Measurements from ENCODE around the gene SCN8A. TPM values are rescaled to one million over a fixed set of nuclear protein-coding genes. Genes with fewer than 3 reads are reported as not detected.

The SCN8A gene
- total and polyA plus RNA-seq, 2 donors (not counting 3 experiments of a cell fraction or from before 2014, with no cell fraction given) = 9.4 to 20.4 TPM

DNA sequence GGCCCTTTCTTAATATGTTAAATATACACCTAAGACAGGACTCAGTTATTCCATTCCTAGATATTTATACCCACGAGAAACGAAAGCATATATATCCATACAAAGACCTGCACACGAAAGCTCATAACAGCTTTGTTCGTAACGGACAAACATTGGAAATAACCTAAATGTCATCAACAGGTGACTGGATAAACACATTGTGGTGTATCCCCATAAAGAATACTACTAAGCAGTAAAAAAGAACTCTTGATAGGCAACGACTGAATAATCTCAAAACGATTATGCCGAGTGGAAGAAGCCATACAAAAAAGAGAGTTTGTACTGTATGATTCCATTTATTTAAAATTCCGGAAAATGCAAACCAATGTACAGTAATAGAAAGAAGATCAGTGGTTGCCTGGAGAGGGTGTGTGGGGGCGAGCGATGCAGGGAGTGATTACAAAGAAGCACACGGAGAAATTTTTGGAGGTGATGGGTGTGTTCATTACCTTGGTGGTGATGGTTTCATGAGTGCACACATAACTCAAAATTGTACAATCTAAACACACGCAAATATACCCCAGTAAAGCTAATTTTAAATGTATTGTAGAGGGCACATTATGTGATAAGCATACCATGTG, 1.4 kb upstream of the SCN8A start:
- peaks cover 6% of the 10 kb centered on the region for H3K4me1 ChIP-seq (ENCODE audit: control insufficient read depth, extremely low read depth, insufficient read depth, low read length)
- dilution Hi-C loops (cut with MboI; ENCODE audit: extremely low pct_ligation_motif_present, low sequenced_read_pairs) (no loop called here), intact Hi-C loops (cut with micrococcal nuclease) (loop anchor here (1.0 to 5.0 kb wide), 3 partner anchors 89 to 225 kb away; a partner anchor contains a TSS)
- DNase-seq (ENCODE audit: low read depth, low spot score) = no peak
- no peak overlapping the region for H2AFZ ChIP-seq (ENCODE audit: low read depth, low read length)
- no peaks in the 10 kb centered on the region for H3K79me2 ChIP-seq (ENCODE audit: control insufficient read depth, insufficient read depth, low read length)
- H3K4me3 ChIP-seq (replicated peaks in 1 of 3; ENCODE audit: insufficient read depth in 1 of 3, low read depth in 1 of 3, low read length in 3 of 3) = no peak overlapping the region
- H3K9me3 ChIP-seq (replicated peaks; ENCODE audit: control insufficient read depth, insufficient read depth, low read length) = no peaks in the 10 kb centered on the region
- H3K27me3 ChIP-seq (ENCODE audit: control insufficient read depth in 2 of 2, insufficient read depth in 2 of 2, low read length in 2 of 2) = peaks cover 17 to 20% of the 10 kb centered on the region in 2 experiments
- FAIRE-seq = no peak
- H3K4me2 ChIP-seq (ENCODE audit: insufficient read depth, low read length) = no peak overlapping the region
- TF ChIP-seq, protein P1, sequence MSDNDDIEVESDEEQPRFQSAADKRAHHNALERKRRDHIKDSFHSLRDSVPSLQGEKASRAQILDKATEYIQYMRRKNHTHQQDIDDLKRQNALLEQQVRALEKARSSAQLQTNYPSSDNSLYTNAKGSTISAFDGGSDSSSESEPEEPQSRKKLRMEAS (IDR thresholded peaks at IDR 0.05; ENCODE audit: insufficient read depth, insufficient read length) = no peak
- TF ChIP-seq GATA2 (IDR thresholded peaks at IDR 0.05; ENCODE audit: insufficient read depth, insufficient read length, low read depth, low read length) = no peak
- H3K36me3 ChIP-seq (ENCODE audit: control insufficient read depth in 2 of 2, extremely low read depth in 1 of 2, insufficient read depth in 2 of 2, low read length in 2 of 2) = no peaks in the 10 kb centered on the region
- POLR2A ChIA-PET = no interaction called here
- no peak overlapping the region for H3K27ac ChIP-seq (ENCODE audit: insufficient read depth, low read depth, low read length)
- CTCF ChIA-PET = interaction anchor here (1.0 to 1.5 kb wide), 2 partner anchors 14 to 224 kb away, joined by 3 to 5 read pairs; a partner anchor contains a TSS
- H3K9me1 ChIP-seq (replicated peaks; ENCODE audit: control insufficient read depth, extremely low read depth, insufficient read depth, low read length) = no peaks in the 10 kb centered on the region
- no peak overlapping the region for H3K9ac ChIP-seq (replicated peaks; ENCODE audit: extremely low read depth, insufficient read depth, low read length)
- BruUV-seq (replicated peaks) = no TSS peak
- H4K20me1 ChIP-seq (replicated peaks; ENCODE audit: control insufficient read depth, extremely low read depth, insufficient read depth, low read length) = no peaks in the 10 kb centered on the region

DNA sequence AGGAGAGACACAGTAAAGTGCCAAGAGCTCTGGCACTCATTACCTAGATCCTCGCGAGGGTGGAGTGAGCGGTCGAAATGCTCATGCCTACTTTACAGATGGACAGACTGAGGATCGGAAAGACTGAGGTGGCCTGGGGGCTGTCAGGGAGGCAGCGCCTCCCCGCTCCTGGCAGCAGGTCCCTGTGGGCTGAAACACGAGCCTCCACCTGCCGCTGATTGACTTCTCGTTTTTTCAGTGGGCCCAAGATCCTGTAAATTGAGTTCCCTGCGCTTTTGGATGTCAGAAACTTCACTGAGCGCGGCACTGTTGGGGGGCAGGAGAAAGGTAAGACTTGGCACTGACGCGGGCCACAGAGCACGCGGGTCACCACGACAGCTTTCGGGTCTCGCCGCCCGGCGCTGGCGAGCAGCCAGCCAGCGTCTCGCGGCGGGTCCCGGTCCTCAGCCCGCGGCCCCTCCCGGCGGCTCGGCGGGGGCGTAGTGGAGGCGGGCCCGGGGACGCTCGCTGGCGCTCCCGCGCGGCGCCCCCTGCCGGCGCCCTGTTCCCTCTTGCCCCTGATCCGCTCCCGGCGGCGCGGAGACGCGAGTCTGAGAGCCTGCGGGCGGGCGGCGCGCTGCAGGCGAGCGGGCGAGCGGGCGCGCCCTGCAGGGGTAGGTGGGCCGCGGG, 552 bp upstream of the SCN8A start:
- H3K27me3 ChIP-seq (ENCODE audit: control insufficient read depth in 2 of 2, insufficient read depth in 2 of 2, low read length in 2 of 2) = peaks cover 17 to 20% of the 10 kb centered on the region in 2 experiments
- peaks cover 6% of the 10 kb centered on the region for H3K4me1 ChIP-seq (ENCODE audit: control insufficient read depth, extremely low read depth, insufficient read depth, low read length)
- H3K36me3 ChIP-seq (ENCODE audit: control insufficient read depth in 2 of 2, extremely low read depth in 1 of 2, insufficient read depth in 2 of 2, low read length in 2 of 2) = no peaks in the 10 kb centered on the region
- H3K9me3 ChIP-seq (replicated peaks; ENCODE audit: control insufficient read depth, insufficient read depth, low read length) = no peaks in the 10 kb centered on the region
- no peaks in the 10 kb centered on the region for H4K20me1 ChIP-seq (replicated peaks; ENCODE audit: control insufficient read depth, extremely low read depth, insufficient read depth, low read length)
- H3K9ac ChIP-seq (replicated peaks; ENCODE audit: extremely low read depth, insufficient read depth, low read length) = peak overlapping the region; percentile 24
- H2AFZ ChIP-seq (ENCODE audit: low read depth, low read length) = peak overlapping the region; percentile 63
- dilution Hi-C loops (cut with MboI; ENCODE audit: extremely low pct_ligation_motif_present, low sequenced_read_pairs) = no loop called here
- peak overlapping the region; percentile 83 for H3K4me2 ChIP-seq (ENCODE audit: insufficient read depth, low read length)
- POLR2A ChIA-PET = no interaction called here
- no peak overlapping the region for H3K27ac ChIP-seq (ENCODE audit: insufficient read depth, low read depth, low read length)
- TF ChIP-seq JUN (IDR thresholded peaks at IDR 0.05; ENCODE audit: borderline replicate concordance, insufficient read depth, insufficient read length, low read depth) (no peak), MYC (IDR thresholded peaks at IDR 0.05; ENCODE audit: low read depth, low read length) (no peak), GATA2 (IDR thresholded peaks at IDR 0.05; ENCODE audit: insufficient read depth, insufficient read length, low read depth, low read length) (no peak), POLR2A (IDR thresholded peaks at IDR 0.05; ENCODE audit: low read depth, low read length) (no peak), EZH2 (IDR thresholded peaks at IDR 0.05; ENCODE audit: borderline replicate concordance, low read depth, low read length, severe bottlenecking) (no peak), POLR2AphosphoS5 (IDR thresholded peaks at IDR 0.05; ENCODE audit: insufficient read depth, low read depth, low read length) (peak; percentile 22), FOS (IDR thresholded peaks at IDR 0.05; ENCODE audit: borderline replicate concordance, insufficient read depth, low read length) (no peak)
- TF ChIP-seq, protein P1 (IDR thresholded peaks at IDR 0.05; ENCODE audit: insufficient read depth, insufficient read length) = no peak
- TF ChIP-seq, protein P2, sequence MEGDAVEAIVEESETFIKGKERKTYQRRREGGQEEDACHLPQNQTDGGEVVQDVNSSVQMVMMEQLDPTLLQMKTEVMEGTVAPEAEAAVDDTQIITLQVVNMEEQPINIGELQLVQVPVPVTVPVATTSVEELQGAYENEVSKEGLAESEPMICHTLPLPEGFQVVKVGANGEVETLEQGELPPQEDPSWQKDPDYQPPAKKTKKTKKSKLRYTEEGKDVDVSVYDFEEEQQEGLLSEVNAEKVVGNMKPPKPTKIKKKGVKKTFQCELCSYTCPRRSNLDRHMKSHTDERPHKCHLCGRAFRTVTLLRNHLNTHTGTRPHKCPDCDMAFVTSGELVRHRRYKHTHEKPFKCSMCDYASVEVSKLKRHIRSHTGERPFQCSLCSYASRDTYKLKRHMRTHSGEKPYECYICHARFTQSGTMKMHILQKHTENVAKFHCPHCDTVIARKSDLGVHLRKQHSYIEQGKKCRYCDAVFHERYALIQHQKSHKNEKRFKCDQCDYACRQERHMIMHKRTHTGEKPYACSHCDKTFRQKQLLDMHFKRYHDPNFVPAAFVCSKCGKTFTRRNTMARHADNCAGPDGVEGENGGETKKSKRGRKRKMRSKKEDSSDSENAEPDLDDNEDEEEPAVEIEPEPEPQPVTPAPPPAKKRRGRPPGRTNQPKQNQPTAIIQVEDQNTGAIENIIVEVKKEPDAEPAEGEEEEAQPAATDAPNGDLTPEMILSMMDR (IDR thresholded peaks at IDR 0.05; ENCODE audit: extremely low read depth in 1 of 2, insufficient read depth in 1 of 2, low read depth in 1 of 2, low read length in 2 of 2) = peak; percentile 61 to 69
- CTCF ChIA-PET = interaction anchor here (0.7 to 2.2 kb wide), 8 partner anchors 13 to 285 kb away, joined by 3 to 7 read pairs (median 3); a partner anchor contains a TSS
- H3K4me3 ChIP-seq (replicated peaks in 1 of 3; ENCODE audit: insufficient read depth in 1 of 3, low read depth in 1 of 3, low read length in 3 of 3) = peak overlapping the region; percentile 34 to 85 (median 58)
- intact Hi-C loops (cut with micrococcal nuclease) = loop anchor here (1.0 to 5.0 kb wide), 3 partner anchors 88 to 224 kb away; a partner anchor contains a TSS
- DNase-seq (ENCODE audit: low read depth, low spot score) (peak; percentile 64), FAIRE-seq (no peak)
- no peaks in the 10 kb centered on the region for H3K79me2 ChIP-seq (ENCODE audit: control insufficient read depth, insufficient read depth, low read length)
- BruUV-seq (replicated peaks) = no TSS peak
- H3K9me1 ChIP-seq (replicated peaks; ENCODE audit: control insufficient read depth, extremely low read depth, insufficient read depth, low read length) = no peaks in the 10 kb centered on the region

All from endothelial cell of umbilical vein (primary cell).